HEK293T (cell line): ENCODE measurements around the gene CLIC6.

ENCODE experiments used
- CTCF ChIA-PET: fragments of 350-600 bp; formaldehyde crosslinking; extraction: SDS; loops from one replicate; lab custom pipeline; 2021; ENCODE audit warnings: antibody characterized with exemption, inconsistent platforms; lab: Yijun Ruan, JAX
- POLR2A ChIA-PET: fragments of 350-600 bp; formaldehyde crosslinking; extraction: SDS; loops from one replicate; lab custom pipeline; 2020; ENCODE audit warnings: antibody characterized with exemption, inconsistent platforms; lab: Yijun Ruan, JAX
- DNase-seq: peaks from one replicate; pipeline ENCODE4 v3.0.0; 2012; ENCODE audit warnings: mixed read lengths; ENCODE audit errors: extremely low spot score
- ARNT ChIP-seq: fragments of 450-650 bp; IDR thresholded peaks from 2 replicates; pipeline ENCODE4 v1.6.1; 2017; ENCODE audit warnings: mild to moderate bottlenecking
- BHLHE40 ChIP-seq: fragments of 450-650 bp; IDR thresholded peaks from 2 replicates; pipeline ENCODE4 v1.6.1; 2016; ENCODE audit warnings: mild to moderate bottlenecking, moderate library complexity, borderline replicate concordance
- CTBP1 ChIP-seq: fragments of 450-650 bp; IDR thresholded peaks from 2 replicates; pipeline ENCODE4 v1.6.1; 2016; ENCODE audit warnings: borderline replicate concordance
- ELF4 ChIP-seq: fragments of 450-650 bp; IDR thresholded peaks from 2 replicates; pipeline ENCODE4 v1.6.1; 2017; ENCODE audit warnings: antibody characterized with exemption
- FOXA1 ChIP-seq: fragments of 450-650 bp; IDR thresholded peaks from 2 replicates; pipeline ENCODE4 v1.6.1; 2016; ENCODE audit warnings: mild to moderate bottlenecking
- FOXK2 ChIP-seq: fragments of 450-650 bp; IDR thresholded peaks from 2 replicates; pipeline ENCODE4 v1.6.1; 2016; ENCODE audit warnings: mild to moderate bottlenecking
- FOXM1 ChIP-seq: fragments of 450-650 bp; IDR thresholded peaks from 2 replicates; pipeline ENCODE4 v1.6.1; 2017; ENCODE audit warnings: mild to moderate bottlenecking, borderline replicate concordance
- HDGF ChIP-seq: fragments of 450-650 bp; IDR thresholded peaks from 2 replicates; pipeline ENCODE4 v1.6.1; 2017; ENCODE audit warnings: antibody characterized with exemption, borderline replicate concordance
- L3MBTL2 ChIP-seq: fragments of 450-650 bp; conservative IDR thresholded peaks from 2 replicates; pipeline ENCODE4 v1.6.1; 2016; ENCODE audit warnings: mild to moderate bottlenecking
- LEF1 ChIP-seq: fragments of 450-650 bp; IDR thresholded peaks from 2 replicates; pipeline ENCODE4 v1.6.1; 2017; ENCODE audit warnings: mild to moderate bottlenecking, borderline replicate concordance
- NFRKB ChIP-seq: fragments of 450-650 bp; IDR thresholded peaks from 2 replicates; pipeline ENCODE4 v1.6.1; 2016; ENCODE audit warnings: mild to moderate bottlenecking, moderate library complexity
- SP1 ChIP-seq: fragments of 450-650 bp; IDR thresholded peaks from 2 replicates; pipeline ENCODE4 v1.6.1; 2017
- SUZ12 ChIP-seq: fragments of 450-650 bp; IDR thresholded peaks from 2 replicates; pipeline ENCODE4 v1.6.1; 2016; ENCODE audit warnings: mild to moderate bottlenecking
- TARDBP ChIP-seq: fragments of 450-650 bp; IDR thresholded peaks from 2 replicates; pipeline ENCODE4 v1.6.1; 2016
- ZNF384 ChIP-seq: fragments of 450-650 bp; IDR thresholded peaks from 2 replicates; pipeline ENCODE4 v1.6.1; 2016
- TF ChIP-seq, protein P1 (sequence below): fragments of 450-650 bp; IDR thresholded peaks from 2 replicates; pipeline ENCODE4 v1.6.1; 2016

Gene CLIC6

DNA sequence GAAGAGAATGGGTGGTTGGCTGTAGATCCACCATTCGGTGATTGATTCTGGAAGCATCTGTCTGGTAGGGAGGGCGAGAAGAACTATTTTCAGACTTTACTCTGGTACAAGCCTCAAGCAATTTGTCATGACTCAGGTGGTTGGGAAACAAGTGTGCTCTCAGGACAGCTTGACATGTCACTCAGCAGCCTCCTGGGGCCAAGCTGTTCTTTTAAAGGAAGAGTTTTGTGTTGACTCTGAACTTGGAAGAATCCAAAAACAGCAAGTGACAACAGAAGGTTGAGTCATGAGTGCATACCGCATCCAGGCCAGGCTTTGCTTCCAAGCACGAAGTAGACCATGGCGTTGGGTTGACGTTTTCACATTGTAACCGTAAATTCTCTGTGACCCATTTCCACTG is 65.9 kb downstream of the CLIC6 start:
- DNase-seq = no peak
- TF ChIP-seq SUZ12 (no peak), SP1 (no peak), FOXK2 (no peak), CTBP1 (no peak), L3MBTL2 (no peak), ELF4 (no peak), TARDBP (no peak), FOXM1 (no peak), FOXA1 (no peak), LEF1 (no peak), BHLHE40 (no peak), HDGF (no peak), ZNF384 (no peak), ARNT (no peak), NFRKB (no peak)
- TF ChIP-seq, protein P1, sequence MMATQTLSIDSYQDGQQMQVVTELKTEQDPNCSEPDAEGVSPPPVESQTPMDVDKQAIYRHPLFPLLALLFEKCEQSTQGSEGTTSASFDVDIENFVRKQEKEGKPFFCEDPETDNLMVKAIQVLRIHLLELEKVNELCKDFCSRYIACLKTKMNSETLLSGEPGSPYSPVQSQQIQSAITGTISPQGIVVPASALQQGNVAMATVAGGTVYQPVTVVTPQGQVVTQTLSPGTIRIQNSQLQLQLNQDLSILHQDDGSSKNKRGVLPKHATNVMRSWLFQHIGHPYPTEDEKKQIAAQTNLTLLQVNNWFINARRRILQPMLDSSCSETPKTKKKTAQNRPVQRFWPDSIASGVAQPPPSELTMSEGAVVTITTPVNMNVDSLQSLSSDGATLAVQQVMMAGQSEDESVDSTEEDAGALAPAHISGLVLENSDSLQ = no peak
- CTCF ChIA-PET = no interaction called here
- POLR2A ChIA-PET = no interaction called here

DNA sequence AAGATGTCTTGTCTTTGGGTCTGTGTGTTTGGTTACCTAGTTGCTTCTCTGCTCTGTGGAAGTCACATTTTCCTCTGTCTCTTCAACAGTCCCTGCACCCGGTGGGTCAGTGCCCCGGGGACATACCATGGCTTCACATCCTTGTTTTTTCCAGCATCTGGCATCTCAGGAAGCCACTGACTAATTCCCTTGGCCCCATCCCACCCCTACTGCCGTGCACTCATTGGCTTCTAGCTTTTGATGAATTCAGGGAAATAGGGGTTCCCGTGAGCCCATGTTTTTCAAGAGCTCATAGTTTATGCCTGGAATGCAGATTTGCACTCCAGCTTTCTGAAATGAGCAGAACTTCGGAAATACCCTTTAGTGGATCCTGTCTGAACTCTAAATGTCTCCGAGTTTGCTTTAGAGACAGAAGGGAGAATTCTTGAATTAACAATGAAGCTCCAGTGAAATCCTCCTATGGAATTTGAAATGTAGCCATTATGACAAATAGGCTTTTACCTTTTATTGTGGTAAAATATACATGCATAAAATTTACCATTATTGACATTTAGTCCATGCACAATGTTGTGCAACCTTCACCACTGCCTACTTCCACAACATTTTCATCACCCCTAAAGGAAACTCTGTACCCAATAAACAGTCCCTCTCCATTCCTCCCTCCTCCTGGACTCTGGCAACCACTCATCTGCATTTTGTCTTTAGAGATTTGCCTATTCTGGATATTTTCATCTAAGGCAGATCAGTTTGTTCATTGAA is 67.5 kb downstream of the CLIC6 start:
- no peak for DNase-seq
- POLR2A ChIA-PET = no interaction called here
- TF ChIP-seq HDGF = no peak
- no peak for TF ChIP-seq BHLHE40
- TF ChIP-seq FOXA1 = no peak
- no peak for TF ChIP-seq SP1
- no peak for TF ChIP-seq FOXK2
- no peak for TF ChIP-seq CTBP1
- no peak for TF ChIP-seq TARDBP
- TF ChIP-seq ELF4 = no peak
- CTCF ChIA-PET = interaction anchor here (1.7 kb wide), 1 partner anchor 9 kb away, joined by 3 read pairs; no protein-coding TSS in a partner anchor

DNA sequence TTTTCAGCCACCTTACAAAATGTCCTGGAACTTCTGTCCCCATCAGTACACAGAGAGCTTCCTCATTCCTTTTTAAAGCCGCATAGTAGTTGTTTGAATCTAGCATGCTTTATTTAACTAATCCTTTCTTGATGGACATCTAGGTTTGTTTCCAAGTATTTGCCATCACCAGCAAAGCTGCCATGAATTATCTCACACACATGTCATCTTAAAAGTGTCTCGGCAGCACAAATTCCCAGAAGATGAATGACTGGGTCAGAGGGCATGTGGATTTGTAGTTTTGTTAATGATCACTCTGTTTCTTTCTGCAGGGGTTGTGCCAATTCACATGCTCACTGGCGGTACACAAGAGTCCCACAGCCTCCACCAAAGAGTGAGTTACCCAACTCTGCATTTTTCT is 68.3 kb downstream of the CLIC6 start:
- TF ChIP-seq L3MBTL2 (no peak), ELF4 (no peak), SP1 (no peak), NFRKB (no peak), FOXA1 (no peak), TARDBP (no peak), ARNT (no peak), SUZ12 (no peak), CTBP1 (no peak), BHLHE40 (no peak), ZNF384 (no peak), FOXM1 (no peak), FOXK2 (no peak), LEF1 (no peak), HDGF (no peak)
- TF ChIP-seq, protein P1 = no peak
- CTCF ChIA-PET = interaction anchor here (1.7 kb wide), 1 partner anchor 8 kb away, joined by 3 read pairs; no protein-coding TSS in a partner anchor
- POLR2A ChIA-PET = no interaction called here
- no peak for DNase-seq

DNA sequence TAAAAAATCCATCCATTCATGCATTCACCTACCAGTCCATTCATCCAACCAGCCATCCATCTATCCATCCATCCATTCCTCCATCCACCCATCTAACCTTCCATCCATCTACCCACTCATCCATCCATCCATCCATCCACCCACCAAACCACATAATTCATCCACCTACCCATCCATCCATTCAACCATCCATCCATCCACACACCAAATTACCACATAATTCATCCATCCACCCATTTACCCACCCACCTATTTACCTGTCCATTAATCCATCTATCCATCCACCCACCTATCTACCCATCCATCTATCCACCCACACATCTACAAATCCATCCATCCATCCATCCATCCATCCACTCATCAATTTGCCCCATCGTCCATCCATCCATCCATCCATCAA is 71.4 kb downstream of the CLIC6 start:
- TF ChIP-seq HDGF (no peak), ARNT (no peak), FOXM1 (no peak), SP1 (no peak), ELF4 (no peak), L3MBTL2 (no peak), NFRKB (no peak), LEF1 (no peak), ZNF384 (no peak), TARDBP (no peak), SUZ12 (no peak), FOXK2 (no peak), CTBP1 (no peak)
- TF ChIP-seq, protein P1 = no peak
- ChIA-PET POLR2A (no interaction called here), CTCF (no interaction called here)
- no peak for DNase-seq

DNA sequence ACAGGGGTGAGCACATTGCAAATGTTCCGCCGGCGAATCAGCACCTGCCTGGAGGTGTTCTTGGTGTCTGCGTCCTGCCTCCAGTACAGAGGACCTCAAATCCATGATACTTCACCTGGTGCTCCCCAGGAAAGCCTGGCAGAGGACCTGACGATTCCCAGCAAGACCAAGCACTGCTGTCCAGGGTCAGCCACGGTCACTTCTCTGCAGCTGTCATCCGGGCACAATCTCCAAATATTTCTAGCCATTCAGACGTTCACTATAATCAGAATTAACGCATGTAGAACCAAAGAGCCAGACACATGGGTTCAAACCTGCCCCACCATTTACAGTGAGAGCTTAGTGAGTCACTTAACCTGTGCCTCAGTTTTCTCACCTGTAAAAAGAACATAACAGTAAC is 74.5 kb downstream of the CLIC6 start:
- POLR2A ChIA-PET = interaction anchor here (1.3 kb wide), 1 partner anchor 144 kb away, joined by 3 read pairs; no protein-coding TSS in a partner anchor
- no peak for DNase-seq
- CTCF ChIA-PET = no interaction called here
- TF ChIP-seq ARNT = no peak
- TF ChIP-seq, protein P1 = no peak
- no peak for TF ChIP-seq ELF4
- TF ChIP-seq NFRKB = no peak
- no peak for TF ChIP-seq FOXA1
- TF ChIP-seq BHLHE40 = no peak
- TF ChIP-seq FOXM1 = no peak
